Natural killer cell (primary cell): ENCODE data around the gene SCN5A. TPM values are rescaled to one million over a fixed set of nuclear protein-coding genes. Genes with fewer than 3 reads are reported as not detected.
A peak's percentile ranks its signal among the peaks of the same experiment; 100 is the strongest.

Source experiments
- ATAC-seq, 3 donors: fragments of 150-1000 bp in 2 of 3; fragments of 200-7000 bp in 1 of 3; cut with Tn5 transposase; 1 replicate in 1 of 3; 2 replicates in 2 of 3; pipeline ENCODE4 v1.10.0; 2021; ENCODE audit warnings: mild to moderate bottlenecking in 2 of 3, moderate library complexity in 2 of 3
- DNase-seq, 2 donors: peaks; one replicate each; pipeline versions ENCODE4 v3.0.0 to v3.0.0-alpha.2; 2013 to 2021; ENCODE audit warnings: mixed read lengths in 1 of 2
- H3K27ac ChIP-seq: one replicate; pipeline ENCODE4 v1.5.1; 2013; ENCODE audit warnings: mild to moderate bottlenecking, low read length
- H3K27me3 ChIP-seq: one replicate; pipeline ENCODE4 v1.6.1; 2013; ENCODE audit warnings: low read length; ENCODE audit not compliant: control insufficient read depth, insufficient read depth
- H3K36me3 ChIP-seq: one replicate; pipeline ENCODE4 v1.6.1; 2013; ENCODE audit warnings: low read length; ENCODE audit not compliant: control insufficient read depth, insufficient read depth
- H3K4me1 ChIP-seq: one replicate; pipeline ENCODE4 v1.6.1; 2013; ENCODE audit warnings: low read length; ENCODE audit not compliant: control insufficient read depth, insufficient read depth
- H3K4me3 ChIP-seq: one replicate; pipeline ENCODE4 v1.5.1; 2013; ENCODE audit warnings: low read length
- H3K9me3 ChIP-seq: one replicate; pipeline ENCODE4 v1.6.1; 2013; ENCODE audit warnings: low read length; ENCODE audit not compliant: control insufficient read depth, insufficient read depth
- H3K27ac Mint-ChIP-seq, 2 donors: one replicate each; pipeline ENCODE4 v1.8.0; 2022; ENCODE audit warnings: mild to moderate bottlenecking in 2 of 2, mixed read lengths in 2 of 2, moderate library complexity in 1 of 2
- H3K27me3 Mint-ChIP-seq, 2 donors: one replicate each; pipeline ENCODE4 v1.8.0; 2022; ENCODE audit warnings: low read depth in 2 of 2, mixed read lengths in 2 of 2
- H3K36me3 Mint-ChIP-seq: one replicate; pipeline ENCODE4 v1.8.0; 2022; ENCODE audit warnings: mixed read lengths
- H3K4me1 Mint-ChIP-seq, 2 donors: one replicate each; pipeline ENCODE4 v1.8.0; 2022; ENCODE audit warnings: mixed read lengths in 2 of 2
- H3K4me3 Mint-ChIP-seq: one replicate; pipeline ENCODE4 v1.8.0; 2022; ENCODE audit warnings: mild to moderate bottlenecking, moderate library complexity, mixed read lengths
- H3K9me3 Mint-ChIP-seq, 2 donors: one replicate each; pipeline ENCODE4 v1.8.0; 2022; ENCODE audit warnings: mixed read lengths in 2 of 2
- WGBS: methylation state at CpG from one replicate; pipeline ENCODE4 v1.1.7; 2013; ENCODE audit warnings: missing lambda C conversion rate; ENCODE audit not compliant: insufficient coverage; 5-methylcytosine and 5-hydroxymethylcytosine counted together
- intact Hi-C: fragments of 100-400 bp; cut with micrococcal nuclease; formaldehyde crosslinking; loops from one replicate; pipeline ENCODE4 v1.14.2; 2022
- total RNA-seq, 4 donors: library from RNA; stranded (reverse); fragments of 120-200 nt in 1 of 4; gene quantifications; one replicate each; pipeline versions ENCODE4 v1.2.3 to v1.2.4, GENCODE V29; 2013 to 2022
- TF ChIP-seq, protein P1 (sequence below): fragments of 200-600 bp; IDR thresholded peaks from one replicate; pipeline ENCODE4 v1.8.0; 2022; ENCODE audit warnings: antibody characterized with exemption

Gene SCN5A
- total RNA-seq, 3 donors from 2014 or later (not counting 1 experiment from before 2014, with no cell fraction given) = 0.50 TPM; not detected in 2

- Mint-ChIP-seq H3K27ac (peak overlapping the region in 1 of 2 donors; percentile 4), H3K9me3 (no peaks in the 10 kb centered on the region), H3K27me3 (no peaks in the 10 kb centered on the region), H3K36me3 (peaks cover 12% of the 10 kb centered on the region), H3K4me1 (peaks cover 5 to 16% of the 10 kb centered on the region in 2 donors), H3K4me3 (no peak overlapping the region)
- DNase-seq (no peak), ATAC-seq (no peak)
- Histone ChIP-seq H3K9me3 (no peaks in the 10 kb centered on the region), H3K36me3 (peaks cover 3% of the 10 kb centered on the region), H3K27ac (no peak overlapping the region), H3K4me1 (no peaks in the 10 kb centered on the region), H3K27me3 (no peaks in the 10 kb centered on the region), H3K4me3 (no peak overlapping the region)
- 95% methylated on average over 3 of the region's 3 CpGs for WGBS
- TF ChIP-seq, protein P1, sequence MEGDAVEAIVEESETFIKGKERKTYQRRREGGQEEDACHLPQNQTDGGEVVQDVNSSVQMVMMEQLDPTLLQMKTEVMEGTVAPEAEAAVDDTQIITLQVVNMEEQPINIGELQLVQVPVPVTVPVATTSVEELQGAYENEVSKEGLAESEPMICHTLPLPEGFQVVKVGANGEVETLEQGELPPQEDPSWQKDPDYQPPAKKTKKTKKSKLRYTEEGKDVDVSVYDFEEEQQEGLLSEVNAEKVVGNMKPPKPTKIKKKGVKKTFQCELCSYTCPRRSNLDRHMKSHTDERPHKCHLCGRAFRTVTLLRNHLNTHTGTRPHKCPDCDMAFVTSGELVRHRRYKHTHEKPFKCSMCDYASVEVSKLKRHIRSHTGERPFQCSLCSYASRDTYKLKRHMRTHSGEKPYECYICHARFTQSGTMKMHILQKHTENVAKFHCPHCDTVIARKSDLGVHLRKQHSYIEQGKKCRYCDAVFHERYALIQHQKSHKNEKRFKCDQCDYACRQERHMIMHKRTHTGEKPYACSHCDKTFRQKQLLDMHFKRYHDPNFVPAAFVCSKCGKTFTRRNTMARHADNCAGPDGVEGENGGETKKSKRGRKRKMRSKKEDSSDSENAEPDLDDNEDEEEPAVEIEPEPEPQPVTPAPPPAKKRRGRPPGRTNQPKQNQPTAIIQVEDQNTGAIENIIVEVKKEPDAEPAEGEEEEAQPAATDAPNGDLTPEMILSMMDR = no peak
- intact Hi-C loops = no loop called here
Observed at GRCh38 chr3:38536671-38537070, 112.8 kb downstream of the SCN5A start.

DNA sequence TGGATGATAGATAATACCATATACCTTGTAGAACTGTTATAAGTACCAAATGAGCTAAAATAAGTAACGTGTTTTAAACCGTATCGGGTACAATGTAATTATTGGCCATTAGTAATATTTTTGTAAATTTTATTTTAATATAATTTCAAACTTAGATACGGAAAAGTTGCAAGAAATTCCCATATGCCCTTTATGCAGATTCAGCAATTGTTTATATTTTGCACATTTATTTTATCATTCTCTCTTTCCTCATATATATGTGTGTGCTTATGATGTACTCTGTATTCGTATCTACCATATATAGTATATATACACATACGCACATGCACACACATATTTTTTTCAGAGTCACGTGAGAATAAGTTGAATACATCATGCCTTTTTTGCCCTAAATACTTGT lies 114.9 kb downstream of the SCN5A start:
- H3K4me3 ChIP-seq = no peak overlapping the region
- Mint-ChIP-seq H3K27me3 (no peaks in the 10 kb centered on the region), H3K4me1 (peaks cover 5 to 16% of the 10 kb centered on the region in 2 donors), H3K9me3 (no peaks in the 10 kb centered on the region), H3K36me3 (peaks cover 12% of the 10 kb centered on the region), H3K27ac (no peak overlapping the region), H3K4me3 (no peak overlapping the region)
- H3K36me3 ChIP-seq = peaks cover 3% of the 10 kb centered on the region
- no CpG with 5 or more reads among the region's 7 CpGs for WGBS
- H3K27ac ChIP-seq = no peak overlapping the region
- no peaks in the 10 kb centered on the region for H3K27me3 ChIP-seq
- H3K4me1 ChIP-seq = no peaks in the 10 kb centered on the region
- intact Hi-C loops = no loop called here
- H3K9me3 ChIP-seq = no peaks in the 10 kb centered on the region
- DNase-seq = no peak
- ATAC-seq = no peak
- TF ChIP-seq, protein P1 = no peak

- H3K36me3 Mint-ChIP-seq = peaks cover 12% of the 10 kb centered on the region
- DNase-seq (no peak), ATAC-seq (no peak)
- WGBS = 100% methylated on average over 2 of the region's 2 CpGs
- H3K9me3 Mint-ChIP-seq = no peaks in the 10 kb centered on the region
- no peak overlapping the region for H3K4me3 Mint-ChIP-seq
- no peaks in the 10 kb centered on the region for H3K27me3 Mint-ChIP-seq
- no peak overlapping the region for H3K27ac Mint-ChIP-seq
- H3K4me1 Mint-ChIP-seq = peaks cover 5 to 16% of the 10 kb centered on the region in 2 donors
- H3K27me3 ChIP-seq = no peaks in the 10 kb centered on the region
- H3K4me1 ChIP-seq = no peaks in the 10 kb centered on the region
- no peak overlapping the region for H3K27ac ChIP-seq
- no peaks in the 10 kb centered on the region for H3K9me3 ChIP-seq
- H3K4me3 ChIP-seq = no peak overlapping the region
- TF ChIP-seq, protein P1 = no peak
- intact Hi-C loops = no loop called here
- H3K36me3 ChIP-seq = peaks cover 3% of the 10 kb centered on the region
Observed at GRCh38 chr3:38534180-38534579, 115.3 kb downstream of the SCN5A start.

- Mint-ChIP-seq H3K4me1 (peaks cover 5 to 16% of the 10 kb centered on the region in 2 donors), H3K27ac (no peak overlapping the region), H3K27me3 (no peaks in the 10 kb centered on the region), H3K36me3 (peaks cover 12% of the 10 kb centered on the region), H3K4me3 (no peak overlapping the region), H3K9me3 (no peaks in the 10 kb centered on the region)
- DNase-seq (no peak), ATAC-seq (peak in 1 of 3 donors; percentile 30)
- Histone ChIP-seq H3K27me3 (no peaks in the 10 kb centered on the region), H3K4me1 (no peaks in the 10 kb centered on the region), H3K9me3 (no peaks in the 10 kb centered on the region), H3K4me3 (no peak overlapping the region), H3K36me3 (peaks cover 3% of the 10 kb centered on the region), H3K27ac (no peak overlapping the region)
- WGBS = 94% methylated on average over 8 of the region's 13 CpGs
- intact Hi-C loops = no loop called here
- TF ChIP-seq, protein P1 = no peak
Observed at GRCh38 chr3:38533285-38533976, 116.1 kb downstream of the SCN5A start.
